MV-4-11 (cell line): ENCODE data around the gene XYLT1.
"Not testable (repeated sequence)": the region's sequence is repeated elsewhere in the genome, so short reads cannot be mapped to it uniquely, and the experiment has no call there.

Experiments used
- DNase-seq: peaks from one replicate; lab custom pipeline; 2025; lab: John Stamatoyannopoulos, UW

The XYLT1 gene

GRCh38 chr16:17306745-17307144 is 164.0 kb downstream of the XYLT1 start:
- no peak for DNase-seq

DNA sequence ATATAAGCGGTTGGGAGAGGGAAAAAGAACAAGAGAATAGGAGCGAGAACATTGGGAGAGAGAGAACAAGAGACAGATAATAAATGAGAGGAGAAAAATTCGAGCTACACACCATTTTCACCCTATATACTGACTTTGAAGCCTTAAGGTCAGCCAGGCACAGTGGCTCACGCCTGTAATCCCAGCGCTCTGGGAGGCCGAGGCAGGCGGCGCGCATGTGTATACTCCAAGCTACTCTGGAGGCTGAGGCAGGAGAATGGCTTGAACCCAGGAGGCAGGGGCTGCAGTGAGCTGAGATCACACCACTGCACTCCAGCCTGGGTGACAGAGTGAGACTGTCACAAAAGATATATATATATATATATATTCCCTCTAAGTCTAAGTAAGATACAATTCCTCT is 164.5 kb downstream of the XYLT1 start:
- not testable (repeated sequence) for DNase-seq

DNA sequence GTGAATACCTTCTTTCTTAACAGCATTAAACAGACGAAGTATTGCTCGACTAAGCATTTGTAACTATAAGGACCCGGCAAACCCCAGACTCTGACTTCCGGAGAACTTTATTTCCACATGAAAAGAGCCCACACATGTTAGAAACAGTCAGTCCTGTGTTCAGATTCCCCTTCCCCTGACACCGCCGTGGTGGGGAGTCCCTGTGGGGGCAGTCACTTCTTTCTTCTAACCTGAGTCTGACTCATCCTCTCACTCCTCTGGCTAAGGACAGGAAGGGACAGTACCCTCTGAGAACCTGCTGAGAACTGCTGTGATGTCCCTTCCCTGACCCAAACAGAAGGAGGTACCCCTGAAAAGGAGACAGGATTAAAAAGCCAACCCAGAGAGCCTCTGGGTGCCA is 165.1 kb downstream of the XYLT1 start:
- no peak for DNase-seq

GRCh38 chr16:17304491-17305119 is 166.2 kb downstream of the XYLT1 start:
- DNase-seq, result no peak

GRCh38 chr16:17304106-17304490 is 166.7 kb downstream of the XYLT1 start:
- DNase-seq, result no peak

- DNase-seq, result peak; percentile 66
Measured at GRCh38 chr16:17303101-17303500, 167.7 kb downstream of the XYLT1 start.

- DNase-seq, result peak; percentile 92
Measured at GRCh38 chr16:17302620-17303019, 168.1 kb downstream of the XYLT1 start.

- no peak for DNase-seq
Measured at GRCh38 chr16:17302214-17302613, 168.5 kb downstream of the XYLT1 start.

DNA sequence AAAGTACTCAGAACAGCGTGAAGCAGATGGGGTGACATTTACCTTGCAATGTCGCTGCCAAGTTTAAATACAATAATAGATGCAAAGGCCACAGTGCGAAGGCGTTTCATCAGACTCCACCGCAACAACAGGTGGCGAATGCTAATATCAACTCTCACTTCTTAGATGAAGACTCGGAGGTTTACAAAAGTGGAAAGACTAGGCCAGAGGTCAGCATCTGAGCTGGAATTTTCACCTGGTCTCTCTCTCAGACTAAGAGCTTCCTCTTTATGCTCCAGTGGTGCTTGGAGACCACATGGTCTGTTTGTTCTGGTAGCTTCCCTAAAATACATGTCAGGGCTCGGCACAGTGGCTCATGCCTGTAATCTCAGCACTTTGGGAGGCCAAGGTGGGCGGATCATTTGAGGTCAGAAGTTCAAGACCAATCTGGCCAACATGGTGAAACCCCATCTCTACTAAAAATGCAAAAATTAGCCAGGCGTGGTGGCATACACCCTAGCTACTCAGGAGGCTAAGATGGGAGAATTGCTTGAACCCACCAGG is 169.1 kb downstream of the XYLT1 start:
- peak; percentile 81 for DNase-seq

DNA sequence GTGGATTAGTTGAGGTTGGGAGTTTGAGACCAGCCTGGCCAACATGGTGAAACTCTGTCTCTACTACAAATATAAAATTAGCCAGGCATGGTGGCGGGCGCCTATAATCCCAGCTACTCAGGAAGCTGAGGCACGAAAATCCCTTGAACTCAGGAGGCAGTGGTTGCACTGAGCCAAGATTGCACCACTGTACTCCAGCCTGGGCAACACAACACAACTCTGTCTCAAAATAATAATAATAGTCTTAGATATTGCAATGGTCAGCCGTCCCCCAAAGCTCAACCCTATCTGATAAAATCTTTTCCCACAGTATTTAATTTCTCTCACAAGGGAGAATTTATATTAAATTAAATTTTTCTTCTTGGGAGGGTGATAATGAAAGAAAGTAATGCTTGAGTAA is 169.6 kb downstream of the XYLT1 start:
- peak; percentile 22 for DNase-seq

DNA sequence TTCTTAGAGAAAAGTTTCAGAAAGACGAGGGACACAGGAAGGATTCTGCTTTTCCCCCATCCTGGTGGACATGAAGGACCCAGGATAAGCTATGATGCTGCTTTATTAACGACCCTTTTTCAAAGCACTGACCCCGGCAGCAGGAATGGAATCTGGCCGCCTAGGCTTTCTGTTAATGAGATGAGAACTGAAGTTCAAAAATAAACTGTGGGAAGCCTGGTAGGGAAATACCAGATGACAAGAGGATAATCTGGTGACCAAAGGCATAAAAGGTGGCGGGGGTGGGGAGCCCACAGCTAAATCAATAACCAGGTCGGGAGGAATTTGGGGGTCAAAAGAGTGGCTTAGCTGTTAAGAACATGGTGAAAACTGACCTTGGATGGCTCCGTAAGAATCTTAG is 171.0 kb downstream of the XYLT1 start:
- no peak for DNase-seq

- no peak for DNase-seq
Measured at GRCh38 chr16:17298238-17298637, 172.5 kb downstream of the XYLT1 start.

DNA sequence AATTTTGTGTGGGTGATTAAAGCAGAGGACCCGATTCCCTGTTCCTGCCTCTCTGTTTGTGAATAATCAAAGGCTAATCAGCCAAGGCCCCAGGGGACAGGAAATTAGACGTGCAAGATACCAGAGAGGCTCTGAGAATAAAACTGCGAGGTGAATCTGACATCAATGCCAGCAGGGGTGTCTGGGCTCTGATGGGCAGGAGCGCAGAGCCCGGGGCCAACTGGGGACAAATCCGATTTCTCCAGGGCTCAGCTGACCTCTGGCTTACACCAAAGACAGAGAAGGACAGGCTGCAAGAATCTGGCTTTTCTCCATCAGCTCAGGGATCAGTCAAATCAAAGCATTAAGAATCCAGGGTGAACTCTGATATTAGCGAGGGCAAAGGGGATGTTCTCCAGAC is 174.3 kb downstream of the XYLT1 start:
- DNase-seq, result no peak

GRCh38 chr16:17295948-17296347 is 174.8 kb downstream of the XYLT1 start:
- DNase-seq, result no peak

- peak; percentile 48 for DNase-seq
Measured at GRCh38 chr16:17294856-17295255, 175.9 kb downstream of the XYLT1 start.

DNA sequence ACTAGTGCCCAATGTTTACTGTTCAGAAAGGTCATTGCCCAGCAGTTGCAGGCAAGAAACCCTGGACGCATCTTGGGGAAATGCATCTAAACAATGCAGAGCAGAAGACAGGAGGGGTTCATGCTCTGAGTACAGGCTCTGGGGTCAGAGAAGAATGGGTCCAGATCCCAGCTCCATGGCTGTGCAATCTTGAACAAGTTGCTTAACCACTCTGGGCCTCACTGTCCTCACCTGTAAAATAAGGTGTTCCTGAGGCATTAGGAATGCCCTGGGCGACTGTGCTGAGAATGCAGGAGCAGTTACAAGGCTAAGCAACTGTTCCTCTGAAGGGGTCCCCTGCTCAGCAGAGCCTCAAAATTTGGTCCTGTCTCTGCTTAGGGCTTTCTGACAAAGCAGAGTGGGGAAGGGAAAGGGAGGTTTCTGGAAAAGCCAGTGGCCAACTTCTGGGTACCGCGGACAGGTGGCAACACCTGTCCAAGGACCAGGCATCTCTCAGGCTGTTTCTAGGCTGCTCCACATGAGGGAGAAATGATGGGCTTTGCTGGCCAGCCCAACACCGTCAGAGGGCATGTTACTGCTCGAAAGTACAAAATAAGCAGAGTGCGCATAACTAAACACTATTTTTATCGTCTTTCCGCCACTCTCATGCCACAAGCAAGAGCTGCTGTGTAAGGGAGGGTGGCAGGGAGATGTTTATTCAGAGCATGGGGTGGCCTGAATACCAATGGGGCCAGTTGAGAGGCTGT is 176.8 kb downstream of the XYLT1 start:
- no peak for DNase-seq

DNA sequence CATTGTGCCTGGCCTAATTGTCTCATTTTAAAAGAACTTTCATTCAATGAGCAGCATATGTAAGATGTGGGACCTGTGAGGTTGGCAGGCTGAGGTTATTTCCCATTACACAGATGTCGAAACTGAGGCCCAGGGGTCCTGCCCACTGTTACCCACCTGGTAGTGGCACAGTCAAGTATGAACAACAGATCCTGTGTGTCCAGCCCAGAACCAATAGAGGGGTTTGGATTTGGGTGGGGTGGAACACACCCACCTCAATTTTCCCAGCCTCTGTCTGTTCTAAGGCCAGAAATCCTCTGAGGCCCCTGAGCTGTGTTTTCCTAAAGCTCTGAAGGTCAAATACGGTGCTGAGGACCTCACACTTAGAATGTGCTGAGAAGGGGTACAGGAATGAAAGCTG is 179.5 kb downstream of the XYLT1 start:
- DNase-seq, result no peak

- DNase-seq, result no peak
Measured at GRCh38 chr16:17289674-17290635, 180.8 kb downstream of the XYLT1 start.

GRCh38 chr16:17289050-17289449 is 181.7 kb downstream of the XYLT1 start:
- DNase-seq, result no peak

- DNase-seq, result no peak
Measured at GRCh38 chr16:17287166-17287800, 183.5 kb downstream of the XYLT1 start.

DNA sequence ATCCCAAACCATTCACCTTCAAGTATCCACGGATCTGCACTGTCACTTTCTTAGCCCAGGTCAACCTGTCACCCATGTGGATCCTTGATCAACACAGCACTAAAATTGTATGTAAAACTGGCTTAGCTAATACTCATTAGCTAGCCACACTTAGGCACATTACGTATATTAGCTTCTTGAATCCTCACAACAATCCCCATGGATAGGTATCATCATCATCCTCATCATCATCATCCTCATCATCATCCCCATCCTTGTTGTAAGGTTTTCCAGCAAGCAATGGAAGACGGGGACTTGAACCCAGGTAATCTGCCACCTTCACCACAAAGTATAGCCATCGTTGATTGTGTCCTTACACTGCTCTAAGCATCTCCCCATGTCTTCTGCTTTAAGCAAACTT is 184.3 kb downstream of the XYLT1 start:
- DNase-seq, result no peak

DNA sequence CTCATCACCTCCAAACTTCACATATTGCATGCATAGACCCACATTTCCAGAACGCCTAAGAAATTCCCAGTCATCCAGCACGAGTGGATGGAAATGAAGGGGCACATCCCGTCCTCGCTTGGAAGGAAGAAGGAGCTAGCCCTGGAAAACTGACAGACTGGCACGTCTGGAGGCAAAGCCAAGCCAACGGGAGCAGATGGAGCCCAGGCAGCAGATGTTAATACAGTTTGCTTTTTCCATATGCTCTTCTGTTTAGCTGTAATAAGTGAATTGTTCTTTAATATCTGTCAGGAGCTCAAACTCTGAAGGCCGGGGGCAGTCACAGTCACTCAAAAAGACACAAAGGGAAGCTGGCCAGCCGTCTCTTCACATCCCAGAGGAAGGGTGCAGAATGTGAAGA is 187.7 kb downstream of the XYLT1 start:
- no peak for DNase-seq
